Placental pericyte (primary cell): ENCODE results near the gene EIF4EBP2. TPM values are rescaled to one million over a fixed set of nuclear protein-coding genes. Genes with fewer than 3 reads are reported as not detected.

Source experiments
- total RNA-seq: library from RNA; depleted of rRNA; stranded (reverse); fragments of >200 nt; gene quantifications from 2 replicates; pipeline ENCODE4 v1.2.3, GENCODE V29; 2012

The EIF4EBP2 gene, protein sequence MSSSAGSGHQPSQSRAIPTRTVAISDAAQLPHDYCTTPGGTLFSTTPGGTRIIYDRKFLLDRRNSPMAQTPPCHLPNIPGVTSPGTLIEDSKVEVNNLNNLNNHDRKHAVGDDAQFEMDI
- 44.6 and 62.9 TPM in 2 replicates for total RNA-seq

GRCh38 chr10:70404036-70404786 is at the start of gene EIF4EBP2:
TSS of gene EIF4EBP2 (plus strand) at chr10:70404145. CDS start at chr10:70404402, 257 bp downstream.

GRCh38 chr10:70441161-70441894 is 37.4 kb downstream of the EIF4EBP2 start, which contains the start of gene NODAL:
TSS of gene NODAL (minus strand) at chr10:70441681. CDS start at chr10:70441667, 14 bp downstream.

Other genes with a start within 250 kb of the EIF4EBP2 start
- gene SAR1A, start 233.6 kb upstream of the EIF4EBP2 start, total RNA-seq: 158 and 183 TPM in 2 replicates
- gene PPA1, start 170.7 kb upstream of the EIF4EBP2 start, total RNA-seq: 139 and 256 TPM in 2 replicates
- not detected in 2 replicates for gene NPFFR1, start 120.1 kb upstream of the EIF4EBP2 start, total RNA-seq
- gene LRRC20, start 21.5 kb upstream of the EIF4EBP2 start, total RNA-seq: 6.7 and 7.7 TPM in 2 replicates
- not detected in 2 replicates for gene NODAL, start 37.5 kb downstream of the EIF4EBP2 start, total RNA-seq
- gene PALD1, start 74.6 kb downstream of the EIF4EBP2 start, total RNA-seq: under 0.01 and 0.29 TPM in 2 replicates
- gene PRF1, start 198.6 kb downstream of the EIF4EBP2 start, total RNA-seq: not detected in 2 replicates